C4-2B (cell line): Measurements from ENCODE around the gene GPR142.

ENCODE experiments used
- H3K27ac ChIP-seq: fragments of 450-650 bp; 2 replicates; pipeline ENCODE4 v1.5.1; 2017
- ZFX ChIP-seq: fragments of 450-650 bp; IDR thresholded peaks from 2 replicates; pipeline ENCODE4 v1.6.1; 2017
- TF ChIP-seq, protein P1 (sequence below): fragments of 450-650 bp; conservative IDR thresholded peaks from 2 replicates; pipeline ENCODE4 v1.5.1; 2017; ENCODE audit warnings: mild to moderate bottlenecking

The GPR142 gene

GRCh38 chr17:74345433-74346241 is 21.7 kb upstream of the GPR142 start:
- no peak overlapping the region for H3K27ac ChIP-seq
- TF ChIP-seq, protein P1, sequence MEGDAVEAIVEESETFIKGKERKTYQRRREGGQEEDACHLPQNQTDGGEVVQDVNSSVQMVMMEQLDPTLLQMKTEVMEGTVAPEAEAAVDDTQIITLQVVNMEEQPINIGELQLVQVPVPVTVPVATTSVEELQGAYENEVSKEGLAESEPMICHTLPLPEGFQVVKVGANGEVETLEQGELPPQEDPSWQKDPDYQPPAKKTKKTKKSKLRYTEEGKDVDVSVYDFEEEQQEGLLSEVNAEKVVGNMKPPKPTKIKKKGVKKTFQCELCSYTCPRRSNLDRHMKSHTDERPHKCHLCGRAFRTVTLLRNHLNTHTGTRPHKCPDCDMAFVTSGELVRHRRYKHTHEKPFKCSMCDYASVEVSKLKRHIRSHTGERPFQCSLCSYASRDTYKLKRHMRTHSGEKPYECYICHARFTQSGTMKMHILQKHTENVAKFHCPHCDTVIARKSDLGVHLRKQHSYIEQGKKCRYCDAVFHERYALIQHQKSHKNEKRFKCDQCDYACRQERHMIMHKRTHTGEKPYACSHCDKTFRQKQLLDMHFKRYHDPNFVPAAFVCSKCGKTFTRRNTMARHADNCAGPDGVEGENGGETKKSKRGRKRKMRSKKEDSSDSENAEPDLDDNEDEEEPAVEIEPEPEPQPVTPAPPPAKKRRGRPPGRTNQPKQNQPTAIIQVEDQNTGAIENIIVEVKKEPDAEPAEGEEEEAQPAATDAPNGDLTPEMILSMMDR: no peak
- no peak for TF ChIP-seq ZFX

GRCh38 chr17:74347646-74348045 is 19.7 kb upstream of the GPR142 start:
- no peak overlapping the region for H3K27ac ChIP-seq
- no peak for TF ChIP-seq ZFX
- TF ChIP-seq, protein P1: no peak

DNA sequence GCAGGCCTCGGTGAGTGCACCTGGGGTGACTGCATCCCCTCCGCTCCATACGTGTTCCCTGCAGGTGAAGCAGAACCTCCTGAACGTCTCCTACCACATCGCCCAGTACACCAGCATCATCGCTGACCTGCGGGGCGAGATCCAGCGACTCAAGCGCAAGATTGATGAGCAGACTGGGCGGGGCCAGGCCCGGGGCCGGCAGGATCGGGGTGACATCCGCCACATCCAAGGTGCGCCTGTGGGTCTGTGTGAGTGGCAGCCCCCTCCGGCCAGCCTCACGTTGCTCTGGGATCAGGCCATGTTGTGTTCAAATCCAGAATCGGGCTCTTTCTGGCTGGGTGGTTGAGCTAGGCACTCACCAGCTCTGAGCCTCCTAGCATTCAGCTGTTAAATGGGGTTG is 18.2 kb upstream of the GPR142 start:
- no peak overlapping the region for H3K27ac ChIP-seq
- TF ChIP-seq ZFX: no peak
- TF ChIP-seq, protein P1: no peak

- H3K27ac ChIP-seq: no peak overlapping the region
- TF ChIP-seq, protein P1: no peak
- TF ChIP-seq ZFX: no peak
Measured at GRCh38 chr17:74350486-74350885, 16.8 kb upstream of the GPR142 start.

DNA sequence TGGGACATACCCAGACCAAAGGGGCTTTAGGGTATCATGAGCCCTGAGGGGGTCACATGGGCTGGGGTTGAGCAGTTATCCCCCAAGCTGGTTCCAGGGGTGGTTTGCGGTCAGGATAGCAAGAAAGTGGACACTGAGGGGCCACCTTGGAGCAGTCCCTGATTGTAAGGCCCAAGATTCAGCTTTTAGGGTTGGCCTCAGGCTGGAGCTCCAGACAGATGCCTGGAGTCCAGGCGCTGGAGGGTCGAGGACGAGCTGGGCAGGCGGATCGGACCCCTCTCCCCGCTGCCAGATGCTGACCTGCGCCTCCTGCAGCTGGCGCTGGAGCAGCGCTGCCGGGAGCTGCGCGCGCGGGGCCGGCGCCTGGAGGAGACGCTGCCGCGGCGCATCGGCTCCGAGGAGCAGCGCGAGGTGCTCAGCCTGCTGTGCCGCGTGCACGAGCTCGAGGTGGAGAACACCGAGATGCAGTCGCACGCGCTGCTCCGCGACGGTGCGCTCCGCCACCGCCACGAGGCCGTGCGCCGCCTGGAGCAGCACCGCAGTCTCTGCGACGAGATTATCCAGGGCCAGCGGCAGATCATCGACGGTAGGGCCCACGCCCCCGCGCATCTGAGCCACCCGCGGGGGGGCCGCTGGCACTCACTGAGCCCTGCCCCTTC is 15.6 kb upstream of the GPR142 start:
- no peak overlapping the region for H3K27ac ChIP-seq
- TF ChIP-seq ZFX: no peak
- TF ChIP-seq, protein P1: no peak

GRCh38 chr17:74353446-74354060 is 13.8 kb upstream of the GPR142 start:
- H3K27ac ChIP-seq: no peak overlapping the region
- TF ChIP-seq, protein P1: no peak

DNA sequence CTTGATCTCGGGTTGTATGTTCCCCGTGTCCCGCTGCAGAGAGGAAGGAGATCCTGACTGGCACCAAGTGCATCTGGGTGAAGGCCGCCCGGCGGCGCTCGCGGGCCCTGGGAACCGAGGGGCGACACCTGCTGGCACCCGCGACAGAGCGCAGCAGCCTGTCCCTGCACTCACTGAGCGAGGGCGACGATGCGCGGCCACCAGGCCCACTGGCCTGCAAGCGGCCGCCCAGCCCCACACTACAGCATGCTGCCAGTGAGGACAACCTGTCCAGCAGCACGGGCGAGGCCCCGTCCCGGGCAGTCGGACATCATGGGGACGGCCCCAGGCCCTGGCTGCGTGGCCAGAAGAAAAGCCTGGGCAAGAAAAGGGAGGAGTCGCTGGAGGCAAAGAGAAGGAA is 13.2 kb upstream of the GPR142 start:
- no peak overlapping the region for H3K27ac ChIP-seq
- TF ChIP-seq, protein P1: peak; percentile 88
- no peak for TF ChIP-seq ZFX
